ENCODE results near the gene SERPINA10.

GRCh38 chr14:94304243-94304642 lies 11.2 kb upstream of the SERPINA10 start:
- TF ChIP-seq, protein P1, sequence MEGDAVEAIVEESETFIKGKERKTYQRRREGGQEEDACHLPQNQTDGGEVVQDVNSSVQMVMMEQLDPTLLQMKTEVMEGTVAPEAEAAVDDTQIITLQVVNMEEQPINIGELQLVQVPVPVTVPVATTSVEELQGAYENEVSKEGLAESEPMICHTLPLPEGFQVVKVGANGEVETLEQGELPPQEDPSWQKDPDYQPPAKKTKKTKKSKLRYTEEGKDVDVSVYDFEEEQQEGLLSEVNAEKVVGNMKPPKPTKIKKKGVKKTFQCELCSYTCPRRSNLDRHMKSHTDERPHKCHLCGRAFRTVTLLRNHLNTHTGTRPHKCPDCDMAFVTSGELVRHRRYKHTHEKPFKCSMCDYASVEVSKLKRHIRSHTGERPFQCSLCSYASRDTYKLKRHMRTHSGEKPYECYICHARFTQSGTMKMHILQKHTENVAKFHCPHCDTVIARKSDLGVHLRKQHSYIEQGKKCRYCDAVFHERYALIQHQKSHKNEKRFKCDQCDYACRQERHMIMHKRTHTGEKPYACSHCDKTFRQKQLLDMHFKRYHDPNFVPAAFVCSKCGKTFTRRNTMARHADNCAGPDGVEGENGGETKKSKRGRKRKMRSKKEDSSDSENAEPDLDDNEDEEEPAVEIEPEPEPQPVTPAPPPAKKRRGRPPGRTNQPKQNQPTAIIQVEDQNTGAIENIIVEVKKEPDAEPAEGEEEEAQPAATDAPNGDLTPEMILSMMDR (IDR thresholded peaks at IDR 0.05), result no peak
- TF ChIP-seq POLR2A (IDR thresholded peaks at IDR 0.05), result no peak
